Gastroesophageal sphincter (tissue), 4 donors: Measurements from ENCODE around the gene RPL34. TPM values are rescaled to one million over a fixed set of nuclear protein-coding genes. Genes with fewer than 3 reads are reported as not detected.

Source experiments
- ATAC-seq: fragments of 150-250 bp; one replicate; pipeline ENCODE4 v1.9.1; 2016; ENCODE audit warnings: mild to moderate bottlenecking, moderate library complexity
- H3K27ac ChIP-seq, 4 donors: fragments of 200-600 bp; sonication (generic) in 3 of 4; 1 replicate in 3 of 4; 2 replicates in 1 of 4; pipeline ENCODE4 v1.5.1; 2016 to 2019
- H3K27me3 ChIP-seq: fragments of 200-600 bp; sonication (generic); one replicate; pipeline ENCODE4 v1.5.1; 2019
- H3K36me3 ChIP-seq, 2 donors: fragments of 200-600 bp; sonication (generic); one replicate each; pipeline ENCODE4 v1.5.1; 2019; ENCODE audit warnings: control low read depth in 1 of 2
- H3K4me1 ChIP-seq, 3 donors: fragments of 200-600 bp; sonication (generic); 1 replicate in 2 of 3; 2 replicates in 1 of 3; pipeline ENCODE4 v1.5.1; 2016 to 2019; ENCODE audit warnings: control low read depth in 2 of 3
- H3K4me3 ChIP-seq, 2 donors: fragments of 200-600 bp; sonication (generic); one replicate each; pipeline ENCODE4 v1.5.1; 2019; ENCODE audit warnings: mild to moderate bottlenecking in 1 of 2, moderate library complexity in 1 of 2
- H3K9me3 ChIP-seq, 3 donors: fragments of 200-600 bp; sonication (generic); one replicate each; pipeline ENCODE4 v1.5.1; 2017 to 2019; ENCODE audit warnings: control low read depth in 2 of 3
- CTCF ChIP-seq, 4 experiments: fragments of 200-600 bp in 2 of 4; fragments of 450-650 bp in 2 of 4; sonication (generic) in 1 of 4; IDR thresholded peaks; one replicate each; pipeline ENCODE4 v1.5.1; 2017 to 2019; ENCODE audit warnings: antibody characterized with exemption in 4 of 4, mild to moderate bottlenecking in 2 of 4, moderate library complexity in 2 of 4
- EP300 ChIP-seq: sonication (generic); formaldehyde crosslinking; IDR thresholded peaks from one replicate; pipeline ENCODE4 v1.6.1; 2017; ENCODE audit warnings: antibody characterized with exemption, mild to moderate bottlenecking
- POLR2A ChIP-seq, 2 donors: fragments of 450-650 bp; IDR thresholded peaks; one replicate each; pipeline ENCODE4 v1.6.1; 2017; ENCODE audit warnings: antibody characterized with exemption in 2 of 2, mild to moderate bottlenecking in 2 of 2, moderate library complexity in 1 of 2
- POLR2AphosphoS5 ChIP-seq: sonication (generic); formaldehyde crosslinking; IDR thresholded peaks from one replicate; pipeline ENCODE4 v1.6.1; 2017; ENCODE audit warnings: antibody characterized with exemption
- WGBS, 2 donors: methylation state at CpG; one replicate each; pipeline ENCODE4 v1.1.5; 2018; ENCODE audit warnings: low coverage in 1 of 2; 5-methylcytosine and 5-hydroxymethylcytosine counted together
- total RNA-seq, 4 donors: library from RNA; depleted of rRNA; stranded (reverse); fragments of >200 nt; gene quantifications; one replicate each; pipeline ENCODE4 v1.1.0, GENCODE V29; 2016

The RPL34 gene
- total RNA-seq, 4 donors from 2014 or later: 549 to 1,430 (median 998) TPM

DNA sequence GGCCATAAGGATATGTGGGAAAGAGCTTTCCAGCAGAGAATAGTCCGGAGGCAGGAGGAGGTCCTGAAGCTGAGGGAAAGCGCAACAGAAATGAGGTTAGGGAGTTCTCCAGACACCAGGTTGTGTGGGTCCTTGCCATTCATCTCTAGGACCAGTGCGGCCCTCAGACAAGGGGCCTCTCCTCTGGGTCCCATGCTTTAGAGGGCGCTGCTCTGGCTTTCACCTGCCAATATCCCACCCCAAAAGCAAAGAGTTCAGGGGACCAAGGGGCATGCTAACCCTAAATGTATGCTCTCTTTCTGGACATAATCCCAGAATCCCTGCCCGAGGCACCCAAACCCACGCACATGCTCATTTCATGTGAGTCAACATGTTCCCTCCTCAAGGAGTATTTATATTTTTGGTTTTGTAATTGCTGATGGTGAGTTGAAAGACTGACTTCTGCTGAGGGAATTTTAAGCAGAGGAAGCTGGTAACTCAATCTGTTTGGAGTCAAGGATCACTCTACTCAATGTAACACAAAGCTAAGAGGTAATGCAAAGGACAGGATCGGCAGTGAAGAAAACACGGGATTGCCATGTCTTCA lies 14.8 kb downstream of the RPL34 start:
- Histone ChIP-seq H3K27ac (no peak overlapping the region), H3K9me3 (no peaks in the 10 kb centered on the region), H3K4me1 (no peaks in the 10 kb centered on the region), H3K4me3 (no peak overlapping the region), H3K27me3 (no peaks in the 10 kb centered on the region), H3K36me3 (peaks cover 0 to 61% of the 10 kb centered on the region in 2 donors)
- 87 to 89% methylated on average over 6 to 8 of the region's 8 CpGs for WGBS, 2 donors
- no peak for TF ChIP-seq EP300
- no peak for TF ChIP-seq POLR2AphosphoS5
- no peak for TF ChIP-seq POLR2A (IDR thresholded peaks at IDR 0.05)
- no peak for TF ChIP-seq CTCF (IDR thresholded peaks at IDR 0.05)
- no peak for ATAC-seq

- ATAC-seq: no peak
- Histone ChIP-seq H3K36me3 (peaks cover 0 to 50% of the 10 kb centered on the region in 2 donors), H3K9me3 (no peaks in the 10 kb centered on the region), H3K4me1 (no peaks in the 10 kb centered on the region), H3K4me3 (no peak overlapping the region), H3K27me3 (no peaks in the 10 kb centered on the region), H3K27ac (no peak overlapping the region)
- TF ChIP-seq CTCF (IDR thresholded peaks at IDR 0.05): no peak
- 75 to 78% methylated on average over 1 of the region's 1 CpG for WGBS, 2 donors
Measured at GRCh38 chr4:108636246-108636645, 15.9 kb downstream of the RPL34 start.

DNA sequence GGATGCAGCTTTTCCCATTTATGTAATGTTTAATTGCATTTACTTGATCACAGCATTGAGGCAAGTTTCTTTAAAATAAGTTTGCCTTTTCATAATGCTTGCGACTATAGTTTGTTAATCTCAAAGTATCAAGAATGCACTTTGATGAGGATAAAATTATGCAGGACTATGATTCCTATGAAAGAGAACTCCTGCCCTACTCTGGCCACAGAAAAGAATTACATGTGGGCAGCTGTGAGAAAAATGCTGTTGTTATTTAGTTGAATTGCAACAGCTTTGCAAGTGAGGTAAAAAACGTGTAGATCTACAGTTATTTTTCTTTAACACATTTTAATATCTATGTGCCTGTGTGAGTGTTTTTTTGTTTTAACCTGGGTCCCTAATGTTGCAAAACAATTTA lies 17.5 kb downstream of the RPL34 start:
- WGBS, 2 donors: 47 to 52% methylated on average over 2 of the region's 2 CpGs
- H3K4me3 ChIP-seq: no peak overlapping the region
- no peaks in the 10 kb centered on the region for H3K9me3 ChIP-seq
- no peak overlapping the region for H3K27ac ChIP-seq
- no peaks in the 10 kb centered on the region for H3K4me1 ChIP-seq
- no peak for ATAC-seq
- H3K27me3 ChIP-seq: no peaks in the 10 kb centered on the region
- peaks cover 0 to 34% of the 10 kb centered on the region in 2 donors for H3K36me3 ChIP-seq
- TF ChIP-seq EP300 (no peak), POLR2A (IDR thresholded peaks at IDR 0.05) (no peak), CTCF (IDR thresholded peaks at IDR 0.05) (no peak), POLR2AphosphoS5 (no peak)

DNA sequence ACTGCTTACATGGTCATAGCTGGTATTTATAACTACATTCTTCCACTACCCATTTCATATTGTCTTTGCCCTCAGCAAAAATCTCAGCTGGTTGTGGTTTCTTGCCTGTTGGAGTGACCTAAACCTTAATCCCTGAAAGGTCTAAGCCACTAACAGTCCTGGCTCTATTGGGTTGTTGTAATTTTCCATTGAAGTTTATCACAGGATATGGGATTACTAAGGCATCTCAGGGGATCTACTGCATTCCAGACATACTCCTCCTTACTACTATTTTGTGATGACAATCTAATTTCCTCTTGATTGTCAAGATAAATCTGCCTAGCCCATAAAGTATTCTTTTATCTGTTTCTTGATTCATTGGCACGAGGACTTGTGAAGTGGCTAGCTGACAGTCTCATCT lies 23.9 kb downstream of the RPL34 start:
- no peaks in the 10 kb centered on the region for H3K4me1 ChIP-seq
- no peak for TF ChIP-seq EP300
- TF ChIP-seq POLR2A (IDR thresholded peaks at IDR 0.05): no peak
- no peak for TF ChIP-seq POLR2AphosphoS5
- no peak for TF ChIP-seq CTCF (IDR thresholded peaks at IDR 0.05)
- H3K27me3 ChIP-seq: no peaks in the 10 kb centered on the region
- no peaks in the 10 kb centered on the region for H3K36me3 ChIP-seq
- ATAC-seq: no peak
- whole genome bisulfite sequencing, 2 donors: 69% methylated on average over 1 of the region's 1 CpG; no CpG with 5 or more reads in 1 of the 2 donors
- no peak overlapping the region for H3K27ac ChIP-seq
- H3K9me3 ChIP-seq: no peaks in the 10 kb centered on the region
- no peak overlapping the region for H3K4me3 ChIP-seq

GRCh38 chr4:108646706-108647105 lies 26.3 kb downstream of the RPL34 start:
- 84 to 85% methylated on average over 3 of the region's 3 CpGs for WGBS, 2 donors
- Histone ChIP-seq H3K36me3 (no peaks in the 10 kb centered on the region), H3K4me1 (peaks cover 0 to 14% (median 0%) of the 10 kb centered on the region in 3 donors), H3K4me3 (no peak overlapping the region), H3K9me3 (no peaks in the 10 kb centered on the region), H3K27me3 (no peaks in the 10 kb centered on the region), H3K27ac (no peak overlapping the region)
- no peak for ATAC-seq
- TF ChIP-seq POLR2A (IDR thresholded peaks at IDR 0.05) (no peak), POLR2AphosphoS5 (no peak), EP300 (no peak), CTCF (IDR thresholded peaks at IDR 0.05) (no peak)
